GM12878 (cell line): ENCODE results near the gene OTUB2. TPM values are rescaled to one million over a fixed set of nuclear protein-coding genes. Genes with fewer than 3 reads are reported as not detected.

Source experiments
- ATAC-seq: fragments of 200-7000 bp; cut with Tn5 transposase; 3 replicates; pipeline ENCODE4 v1.9.1; 2020; ENCODE audit warnings: mild to moderate bottlenecking, moderate library complexity
- BruUV-seq: library from RNA; stranded (reverse); fragments of 400-500 nt; replicated peaks from 2 replicates; lab custom pipeline; 2021; lab: Mats Ljungman, UMichigan
- CTCF ChIA-PET: fragments of 300-600 bp; sonication (Branson Sonifier 250); formaldehyde crosslinking; extraction: SDS; loops from one replicate; lab custom pipeline; 2021; ENCODE audit warnings: inconsistent platforms; lab: Yijun Ruan, JAX
- POLR2A ChIA-PET: fragments of 350-600 bp; formaldehyde crosslinking; extraction: SDS; loops from one replicate; lab custom pipeline; 2021; ENCODE audit warnings: inconsistent platforms; lab: Charles Lee
- RAD21 ChIA-PET: fragments of 300-600 bp; sonication (Branson Sonifier 250); formaldehyde crosslinking; loops from one replicate; lab custom pipeline; 2023; ENCODE audit warnings: antibody characterized with exemption; ENCODE audit not compliant: unreplicated experiment; lab: Charles Lee
- SMC1A ChIA-PET: fragments of 300-600 bp; sonication (Branson Sonifier 250); formaldehyde crosslinking; loops from one replicate; lab custom pipeline; 2023; ENCODE audit not compliant: unreplicated experiment, uncharacterized antibody; lab: Charles Lee
- DNase-seq: peaks from one replicate; pipeline ENCODE4 v3.0.0-alpha.2; 2011; ENCODE audit warnings: low read depth, low spot score
- FAIRE-seq: peaks from 3 replicates; lab custom pipeline; 2011; peaks lifted over from hg19 to GRCh38; lab: Jason Lieb, UNC
- H2AFZ ChIP-seq: 2 replicates; pipeline ENCODE4 v1.6.0; 2011; ENCODE audit warnings: low read depth, low read length, control low read depth; ENCODE audit not compliant: control insufficient read depth
- H3K27ac ChIP-seq: 2 replicates; pipeline ENCODE4 v1.5.1; 2011; ENCODE audit warnings: control low read depth; ENCODE audit not compliant: control insufficient read depth, insufficient read depth
- H3K27me3 ChIP-seq, 2 experiments: replicated peaks in 1 of 2; 2 replicates each; pipeline versions ENCODE4 v1.6.0 to v1.6.1; 2011; ENCODE audit warnings: low read length in 1 of 2; ENCODE audit not compliant: control insufficient read depth in 2 of 2, insufficient read depth in 2 of 2
- H3K36me3 ChIP-seq, 2 experiments: 2 replicates each; pipeline ENCODE4 v1.5.1; 2011; ENCODE audit warnings: low read length in 1 of 2; ENCODE audit not compliant: control insufficient read depth in 2 of 2, insufficient read depth in 2 of 2
- H3K4me1 ChIP-seq: 2 replicates; pipeline ENCODE4 v1.6.1; 2011; ENCODE audit warnings: mild to moderate bottlenecking, low read length, moderate library complexity, mixed read lengths; ENCODE audit not compliant: control insufficient read depth, insufficient read depth
- H3K4me2 ChIP-seq: 2 replicates; pipeline ENCODE4 v1.6.0; 2011; ENCODE audit warnings: control low read depth; ENCODE audit not compliant: control insufficient read depth, insufficient read depth
- H3K4me3 ChIP-seq: fragments of 200-600 bp; sonication (generic); 2 replicates; pipeline ENCODE4 v1.5.1; 2016
- H3K79me2 ChIP-seq: 2 replicates; pipeline ENCODE4 v1.6.0; 2011; ENCODE audit warnings: low read length; ENCODE audit not compliant: control insufficient read depth, insufficient read depth
- H3K9ac ChIP-seq: 2 replicates; pipeline ENCODE4 v1.8.0; 2011; ENCODE audit warnings: low read length, control low read depth, mixed read lengths; ENCODE audit not compliant: control insufficient read depth, insufficient read depth
- H3K9me3 ChIP-seq: replicated peaks from 3 replicates; pipeline ENCODE4 v1.5.1; 2011; ENCODE audit warnings: mild to moderate bottlenecking, low read length; ENCODE audit not compliant: control insufficient read depth, insufficient read depth
- H4K20me1 ChIP-seq: 2 replicates; pipeline ENCODE4 v1.6.0; 2011; ENCODE audit not compliant: control insufficient read depth, insufficient read depth
- BRCA1 ChIP-seq: IDR thresholded peaks from 2 replicates; pipeline ENCODE4 v1.6.1; 2011; ENCODE audit warnings: low read depth, low read length, improper control_type of control experiment
- CHD2 ChIP-seq: IDR thresholded peaks from 2 replicates; pipeline ENCODE4 v1.6.1; 2011; ENCODE audit warnings: low read depth, low read length, improper control_type of control experiment, borderline replicate concordance
- ETV6 ChIP-seq, 2 experiments: fragments of 450-650 bp in 1 of 2; IDR thresholded peaks in 1 of 2; conservative IDR thresholded peaks in 1 of 2; 2 replicates each; pipeline ENCODE4 v1.6.1; 2014; ENCODE audit warnings: antibody characterized with exemption in 1 of 2, borderline replicate concordance in 1 of 2, low read depth in 1 of 2, mild to moderate bottlenecking in 1 of 2, moderate library complexity in 1 of 2
- MEF2A ChIP-seq: IDR thresholded peaks from 2 replicates; pipeline ENCODE4 v1.6.1; 2011; ENCODE audit warnings: low read depth, mild to moderate bottlenecking, low read length, moderate library complexity; ENCODE audit not compliant: insufficient read depth
- NFYB ChIP-seq: IDR thresholded peaks from 2 replicates; pipeline ENCODE4 v1.6.1; 2011; ENCODE audit warnings: low read depth, mild to moderate bottlenecking, low read length, improper control_type of control experiment, moderate library complexity; ENCODE audit not compliant: insufficient read depth
- PAX8 ChIP-seq: fragments of 450-650 bp; IDR thresholded peaks from 2 replicates; pipeline ENCODE4 v1.6.1; 2017; ENCODE audit warnings: mild to moderate bottlenecking, moderate library complexity
- PML ChIP-seq: IDR thresholded peaks from 2 replicates; pipeline ENCODE4 v1.6.1; 2012; ENCODE audit warnings: low read length, inconsistent platforms
- POU2F2 ChIP-seq: IDR thresholded peaks from 3 replicates; pipeline ENCODE4 v1.6.1; 2011; ENCODE audit warnings: low read depth, mild to moderate bottlenecking, low read length, borderline replicate concordance
- SIN3A ChIP-seq: IDR thresholded peaks from 2 replicates; pipeline ENCODE4 v1.6.1; 2012; ENCODE audit warnings: low read depth, low read length, improper control_type of control experiment
- SKIL ChIP-seq: fragments of 450-650 bp; IDR thresholded peaks from 2 replicates; pipeline ENCODE4 v1.6.1; 2017; ENCODE audit warnings: mild to moderate bottlenecking, low read depth, inconsistent platforms; ENCODE audit not compliant: poor library complexity, severe bottlenecking
- STAT3 ChIP-seq: IDR thresholded peaks from 2 replicates; pipeline ENCODE4 v1.6.1; 2011; ENCODE audit warnings: low read depth, low read length, improper control_type of control experiment
- SUPT20H ChIP-seq: IDR thresholded peaks from 2 replicates; pipeline ENCODE4 v1.6.1; 2011; ENCODE audit warnings: low read depth, mild to moderate bottlenecking, low read length, moderate library complexity, borderline replicate concordance; ENCODE audit not compliant: control insufficient read depth
- TAF1 ChIP-seq: IDR thresholded peaks from 2 replicates; pipeline ENCODE4 v1.6.1; 2011; ENCODE audit warnings: mild to moderate bottlenecking, low read depth, low read length, borderline replicate concordance
- ZZZ3 ChIP-seq: IDR thresholded peaks from 2 replicates; pipeline ENCODE4 v1.6.1; 2011; ENCODE audit warnings: low read depth; ENCODE audit not compliant: control insufficient read depth, insufficient read length
- WGBS: methylation state at CpG from one replicate; pipeline ENCODE4 v1.1.6; 2016; ENCODE audit warnings: low lambda C conversion rate; ENCODE audit not compliant: insufficient replicate concordance, insufficient coverage; ENCODE audit errors: missing lambda C conversion rate; 5-methylcytosine and 5-hydroxymethylcytosine counted together
- in situ Hi-C: fragments of 300-500 bp; cut with MboI; formaldehyde crosslinking; loops from 9 replicates; pipeline ENCODE4 v1.14.3; 2018; ENCODE audit warnings: mixed read lengths
- intact Hi-C: fragments of 100-400 bp; cut with micrococcal nuclease; formaldehyde crosslinking; loops from one replicate; pipeline ENCODE4 v1.14.2; 2022; ENCODE audit not compliant: unreplicated experiment
- polyA plus RNA-seq, 11 experiments: library from polyadenylated mRNA; depleted of rRNA in 4 of 11; unstranded in 6 of 11; stranded (reverse) in 5 of 11; fragments of >200 nt; fragmentation: Nextera tagmentation in 4 of 11; fragmentation: Illumina TruSeq in 1 of 11; extraction: Ambion mirVana in 4 of 11; extraction: Trizol in 1 of 11; gene quantifications; 1 replicate in 1 of 11; 2 replicates in 10 of 11; pipeline versions ENCODE4 v1.2.1 to v1.2.3, GENCODE V29; 2011 to 2016; ENCODE audit warnings: inconsistent platforms in 2 of 11, missing spikeins in 2 of 11, low read depth in 1 of 11
- total RNA-seq, 4 experiments: library from RNA; depleted of rRNA in 3 of 4; stranded (reverse); fragments of >200 nt in 3 of 4; fragmentation: Illumina TruSeq in 1 of 4; extraction: Trizol in 1 of 4; gene quantifications; 2 replicates each; pipeline versions ENCODE4 v1.2.1 to v1.2.3, GENCODE V29; 2013 to 2021
- TF ChIP-seq, protein P1 (sequence below): IDR thresholded peaks from 2 replicates; pipeline ENCODE4 v1.6.1; 2012; ENCODE audit warnings: mild to moderate bottlenecking, low read depth, low read length
- TF ChIP-seq, protein P2 (sequence below): fragments of 450-650 bp; conservative IDR thresholded peaks from 2 replicates; pipeline ENCODE4 v1.6.1; 2017; ENCODE audit warnings: mild to moderate bottlenecking, moderate library complexity

OTUB2 gene
- total and polyA plus RNA-seq, 10 of the 15 experiments (the other 5 are each of a cell fraction or from before 2014, with no cell fraction given): 0.05 to 0.82 (median 0.43) TPM

DNA sequence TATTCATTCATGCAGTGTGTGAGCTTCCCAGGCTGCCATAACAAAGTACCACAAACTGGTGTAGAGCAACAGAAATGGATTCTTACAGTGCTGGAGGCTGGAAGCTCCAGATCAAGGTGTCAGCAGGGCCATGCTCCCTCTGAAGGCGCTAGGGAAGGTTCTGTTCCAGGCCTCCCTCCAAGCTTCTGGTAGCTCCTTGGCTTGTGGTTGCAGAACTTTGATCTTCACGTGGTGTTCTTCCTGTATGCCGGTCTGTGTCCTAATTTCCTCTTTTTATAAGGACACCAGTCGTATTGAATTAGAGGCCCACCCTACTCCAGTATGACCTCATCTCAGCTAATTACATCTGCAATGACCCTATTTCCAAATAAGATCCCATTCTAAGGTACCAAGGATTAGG lies 3.1 kb downstream of the OTUB2 start:
- RAD21 ChIA-PET: interaction anchor here (0.6 to 2.2 kb wide), 2 partner anchors 89 to 107 kb away, joined by 3 to 7 read pairs; no protein-coding TSS in a partner anchor
- SMC1A ChIA-PET: interaction anchor here (1.3 to 2.4 kb wide), 5 partner anchors 12 to 107 kb away, joined by 3 to 7 read pairs (median 5); no protein-coding TSS in a partner anchor
- POLR2A ChIA-PET: interaction anchor here (1.2 kb wide), 1 partner anchor 20 kb away, joined by 3 read pairs; no protein-coding TSS in a partner anchor
- 0 out of 4 replicates have a peak, but pooled peaks cover 0 to under 1% of the 10 kb centered on the region in 2 experiments for H3K27me3 ChIP-seq
- H3K27ac ChIP-seq: no peak overlapping the region
- no peak for DNase-seq
- WGBS: 19% methylated on average over 4 of the region's 4 CpGs
- H3K4me2 ChIP-seq: no peak overlapping the region
- BruUV-seq: no TSS peak
- H3K9ac ChIP-seq: no peak overlapping the region
- CTCF ChIA-PET: interaction anchor here (1.4 to 2.8 kb wide), 2 partner anchors 103 to 107 kb away, joined by 4 to 9 read pairs; no protein-coding TSS in a partner anchor
- TF ChIP-seq, protein P1, sequence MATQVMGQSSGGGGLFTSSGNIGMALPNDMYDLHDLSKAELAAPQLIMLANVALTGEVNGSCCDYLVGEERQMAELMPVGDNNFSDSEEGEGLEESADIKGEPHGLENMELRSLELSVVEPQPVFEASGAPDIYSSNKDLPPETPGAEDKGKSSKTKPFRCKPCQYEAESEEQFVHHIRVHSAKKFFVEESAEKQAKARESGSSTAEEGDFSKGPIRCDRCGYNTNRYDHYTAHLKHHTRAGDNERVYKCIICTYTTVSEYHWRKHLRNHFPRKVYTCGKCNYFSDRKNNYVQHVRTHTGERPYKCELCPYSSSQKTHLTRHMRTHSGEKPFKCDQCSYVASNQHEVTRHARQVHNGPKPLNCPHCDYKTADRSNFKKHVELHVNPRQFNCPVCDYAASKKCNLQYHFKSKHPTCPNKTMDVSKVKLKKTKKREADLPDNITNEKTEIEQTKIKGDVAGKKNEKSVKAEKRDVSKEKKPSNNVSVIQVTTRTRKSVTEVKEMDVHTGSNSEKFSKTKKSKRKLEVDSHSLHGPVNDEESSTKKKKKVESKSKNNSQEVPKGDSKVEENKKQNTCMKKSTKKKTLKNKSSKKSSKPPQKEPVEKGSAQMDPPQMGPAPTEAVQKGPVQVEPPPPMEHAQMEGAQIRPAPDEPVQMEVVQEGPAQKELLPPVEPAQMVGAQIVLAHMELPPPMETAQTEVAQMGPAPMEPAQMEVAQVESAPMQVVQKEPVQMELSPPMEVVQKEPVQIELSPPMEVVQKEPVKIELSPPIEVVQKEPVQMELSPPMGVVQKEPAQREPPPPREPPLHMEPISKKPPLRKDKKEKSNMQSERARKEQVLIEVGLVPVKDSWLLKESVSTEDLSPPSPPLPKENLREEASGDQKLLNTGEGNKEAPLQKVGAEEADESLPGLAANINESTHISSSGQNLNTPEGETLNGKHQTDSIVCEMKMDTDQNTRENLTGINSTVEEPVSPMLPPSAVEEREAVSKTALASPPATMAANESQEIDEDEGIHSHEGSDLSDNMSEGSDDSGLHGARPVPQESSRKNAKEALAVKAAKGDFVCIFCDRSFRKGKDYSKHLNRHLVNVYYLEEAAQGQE: no peak
- no peak for TF ChIP-seq ETV6 (conservative IDR thresholded peaks at IDR 0.05 in 1 of 2, IDR thresholded peaks at IDR 0.05 in 1 of 2; ENCODE audit: borderline replicate concordance in 1 of 2, low read depth in 1 of 2)
- no peak for TF ChIP-seq TAF1
- no peak for TF ChIP-seq ZZZ3
- TF ChIP-seq, protein P2, sequence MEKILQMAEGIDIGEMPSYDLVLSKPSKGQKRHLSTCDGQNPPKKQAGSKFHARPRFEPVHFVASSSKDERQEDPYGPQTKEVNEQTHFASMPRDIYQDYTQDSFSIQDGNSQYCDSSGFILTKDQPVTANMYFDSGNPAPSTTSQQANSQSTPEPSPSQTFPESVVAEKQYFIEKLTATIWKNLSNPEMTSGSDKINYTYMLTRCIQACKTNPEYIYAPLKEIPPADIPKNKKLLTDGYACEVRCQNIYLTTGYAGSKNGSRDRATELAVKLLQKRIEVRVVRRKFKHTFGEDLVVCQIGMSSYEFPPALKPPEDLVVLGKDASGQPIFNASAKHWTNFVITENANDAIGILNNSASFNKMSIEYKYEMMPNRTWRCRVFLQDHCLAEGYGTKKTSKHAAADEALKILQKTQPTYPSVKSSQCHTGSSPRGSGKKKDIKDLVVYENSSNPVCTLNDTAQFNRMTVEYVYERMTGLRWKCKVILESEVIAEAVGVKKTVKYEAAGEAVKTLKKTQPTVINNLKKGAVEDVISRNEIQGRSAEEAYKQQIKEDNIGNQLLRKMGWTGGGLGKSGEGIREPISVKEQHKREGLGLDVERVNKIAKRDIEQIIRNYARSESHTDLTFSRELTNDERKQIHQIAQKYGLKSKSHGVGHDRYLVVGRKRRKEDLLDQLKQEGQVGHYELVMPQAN: no peak
- no peak for TF ChIP-seq NFYB
- TF ChIP-seq MEF2A: no peak
- TF ChIP-seq SUPT20H: no peak
- no peak for TF ChIP-seq BRCA1
- no peak for TF ChIP-seq SIN3A
- TF ChIP-seq POU2F2: no peak
- TF ChIP-seq SKIL: no peak
- no peak for TF ChIP-seq CHD2
- no peak for TF ChIP-seq PML
- no peak for TF ChIP-seq STAT3
- no peak for TF ChIP-seq PAX8
- FAIRE-seq: no peak
- H2AFZ ChIP-seq: no peak overlapping the region
- H3K9me3 ChIP-seq: no peaks in the 10 kb centered on the region
- no peak overlapping the region for H3K4me3 ChIP-seq
- intact Hi-C loops (no loop called here), in situ Hi-C loops (no loop called here)
- no peaks in the 10 kb centered on the region for H3K4me1 ChIP-seq
- no peaks in the 10 kb centered on the region for H3K79me2 ChIP-seq
- ATAC-seq: no peak
- no peaks in the 10 kb centered on the region for H4K20me1 ChIP-seq
- no peaks in the 10 kb centered on the region for H3K36me3 ChIP-seq
